MM.1S (cell line): Measurements from ENCODE around the gene GNPTAB.

Experiments
- DNase-seq: peaks from one replicate; pipeline ENCODE4 v3.0.0-alpha.2; 2015
- H2AFZ ChIP-seq: fragments of 300-600 bp; sonication (generic); 2 replicates; pipeline ENCODE4 v1.6.0; 2016; ENCODE audit warnings: antibody characterized with exemption, low read length
- H3F3A ChIP-seq: fragments of 300-600 bp; sonication (generic); 2 replicates; pipeline ENCODE4 v1.6.1; 2016; ENCODE audit warnings: mild to moderate bottlenecking, antibody characterized with exemption, low read length, moderate library complexity, mixed read lengths; ENCODE audit not compliant: insufficient read depth
- H3K27ac ChIP-seq: fragments of 300-600 bp; sonication (generic); 2 replicates; pipeline ENCODE4 v1.5.1; 2016; ENCODE audit warnings: mild to moderate bottlenecking, low read length
- H3K27me3 ChIP-seq: fragments of 300-600 bp; sonication (generic); replicated peaks from 2 replicates; pipeline ENCODE4 v1.6.0; 2016; ENCODE audit warnings: low read length; ENCODE audit not compliant: insufficient read depth
- H3K36me3 ChIP-seq: fragments of 300-600 bp; sonication (generic); replicated peaks from 2 replicates; pipeline ENCODE4 v1.6.1; 2016; ENCODE audit warnings: mild to moderate bottlenecking, low read length, mixed read lengths; ENCODE audit not compliant: insufficient read depth
- H3K4me1 ChIP-seq: fragments of 300-600 bp; sonication (generic); 2 replicates; pipeline ENCODE4 v1.6.1; 2016; ENCODE audit warnings: low read length, mixed read lengths
- H3K4me2 ChIP-seq: fragments of 300-600 bp; sonication (generic); 2 replicates; pipeline ENCODE4 v1.6.0; 2016; ENCODE audit warnings: low read depth, low read length
- H3K4me3 ChIP-seq: fragments of 300-600 bp; sonication (generic); 2 replicates; pipeline ENCODE4 v1.5.1; 2016; ENCODE audit warnings: low read length, mixed read lengths
- H3K79me2 ChIP-seq: fragments of 300-600 bp; sonication (generic); 2 replicates; pipeline ENCODE4 v1.6.1; 2016; ENCODE audit warnings: mixed run types, low read length, mixed read lengths
- H3K9ac ChIP-seq: fragments of 300-600 bp; sonication (generic); 2 replicates; pipeline ENCODE4 v1.6.1; 2016; ENCODE audit warnings: low read length, mixed read lengths
- H3K9me2 ChIP-seq: fragments of 300-600 bp; sonication (generic); replicated peaks from 2 replicates; pipeline ENCODE4 v1.6.1; 2016; ENCODE audit warnings: mild to moderate bottlenecking, low read length, mixed read lengths; ENCODE audit not compliant: insufficient read depth
- H3K9me3 ChIP-seq: fragments of 300-600 bp; sonication (generic); replicated peaks from 2 replicates; pipeline ENCODE4 v1.6.1; 2016; ENCODE audit warnings: mild to moderate bottlenecking, low read length, mixed read lengths; ENCODE audit not compliant: insufficient read depth
- H4K20me1 ChIP-seq: fragments of 300-600 bp; sonication (generic); 2 replicates; pipeline ENCODE4 v1.6.1; 2016; ENCODE audit warnings: mild to moderate bottlenecking, low read length, moderate library complexity, mixed read lengths; ENCODE audit not compliant: insufficient read depth
- CTCF ChIP-seq: fragments of 300-600 bp; sonication (generic); IDR thresholded peaks from 2 replicates; pipeline ENCODE4 v1.5.1; 2016; ENCODE audit warnings: antibody characterized with exemption, low read length, mixed read lengths
- EZH2 ChIP-seq: fragments of 300-600 bp; sonication (generic); optimal IDR thresholded peaks from 2 replicates; pipeline ENCODE3; 2017; ENCODE audit warnings: low read depth, mild to moderate bottlenecking, antibody characterized with exemption, low read length, mixed read lengths
- EZH2phosphoT487 ChIP-seq: fragments of 300-600 bp; sonication (generic); IDR thresholded peaks from 2 replicates; pipeline ENCODE4 v1.6.1; 2018; ENCODE audit warnings: antibody characterized with exemption, low read length

GNPTAB gene

GRCh38 chr12:101777978-101778377, 52.8 kb downstream of the GNPTAB start:
- TF ChIP-seq EZH2phosphoT487 = no peak
- TF ChIP-seq EZH2 = no peak
- TF ChIP-seq CTCF = no peak
- Histone ChIP-seq H3K36me3 (no peaks in the 10 kb centered on the region), H4K20me1 (no peaks in the 10 kb centered on the region), H3K27me3 (no peaks in the 10 kb centered on the region), H2AFZ (no peak overlapping the region), H3K27ac (peak overlapping the region; percentile 56; the same call in 1 of the 2 replicates), H3K4me1 (peaks cover 33% of the 10 kb centered on the region), H3K9ac (no peak overlapping the region; the same call in 1 of the 2 replicates), H3K4me2 (peak overlapping the region; percentile 10; the same call in 1 of the 2 replicates), H3F3A (peaks cover 19% of the 10 kb centered on the region), H3K9me3 (no peaks in the 10 kb centered on the region), H3K79me2 (0 out of 2 replicates have a peak, but pooled peaks cover 2% of the 10 kb centered on the region), H3K9me2 (no peaks in the 10 kb centered on the region), H3K4me3 (no peak overlapping the region)
- DNase-seq = no peak

- Histone ChIP-seq H3F3A (peaks cover 24% of the 10 kb centered on the region), H3K4me3 (no peak overlapping the region), H4K20me1 (no peaks in the 10 kb centered on the region), H3K27ac (peak overlapping the region; percentile 56; the same call in 1 of the 2 replicates), H3K9me3 (no peaks in the 10 kb centered on the region), H3K4me2 (peak overlapping the region; percentile 10; the same call in 1 of the 2 replicates), H3K27me3 (no peaks in the 10 kb centered on the region), H3K36me3 (no peaks in the 10 kb centered on the region), H3K9ac (no peak overlapping the region; the same call in 1 of the 2 replicates), H3K9me2 (no peaks in the 10 kb centered on the region), H2AFZ (no peak overlapping the region), H3K4me1 (peaks cover 36% of the 10 kb centered on the region), H3K79me2 (no peaks in the 10 kb centered on the region)
- DNase-seq = peak; percentile 18
- TF ChIP-seq CTCF = no peak
- no peak for TF ChIP-seq EZH2
- no peak for TF ChIP-seq EZH2phosphoT487
Measured at GRCh38 chr12:101777485-101777884, 53.3 kb downstream of the GNPTAB start.

DNA sequence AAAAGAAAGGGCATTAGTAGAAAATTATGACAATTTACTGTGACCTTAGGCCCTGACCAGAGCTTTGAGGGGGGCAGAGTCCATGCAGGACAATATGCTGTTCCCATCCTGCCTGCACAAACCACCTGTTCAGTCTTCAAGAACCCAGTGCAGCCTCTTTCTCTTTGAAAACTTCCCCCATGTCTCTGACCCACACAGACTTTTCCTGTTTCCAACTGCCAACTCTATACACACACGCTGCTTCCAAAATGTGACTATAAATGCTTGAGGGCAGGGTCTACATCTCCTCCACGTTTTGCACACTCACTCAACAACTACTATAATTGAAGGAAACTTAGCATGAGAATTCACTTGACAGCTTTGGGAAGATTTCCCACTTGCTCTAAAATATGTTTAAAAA, 54.9 kb downstream of the GNPTAB start:
- Histone ChIP-seq H3K9me3 (no peaks in the 10 kb centered on the region), H3K4me1 (peaks cover 50% of the 10 kb centered on the region), H3K27ac (no peak overlapping the region), H3K9ac (no peak overlapping the region), H3K4me2 (no peak overlapping the region), H3K9me2 (no peaks in the 10 kb centered on the region), H3K4me3 (no peak overlapping the region), H2AFZ (no peak overlapping the region), H3K79me2 (no peaks in the 10 kb centered on the region), H4K20me1 (no peaks in the 10 kb centered on the region), H3F3A (peaks cover 36% of the 10 kb centered on the region), H3K36me3 (no peaks in the 10 kb centered on the region), H3K27me3 (no peaks in the 10 kb centered on the region)
- TF ChIP-seq EZH2phosphoT487 = no peak
- TF ChIP-seq CTCF = no peak
- TF ChIP-seq EZH2 = no peak
- no peak for DNase-seq
